ENCODE results near the gene HDLBP. TPM values are rescaled to one million over a fixed set of nuclear protein-coding genes. Genes with fewer than 3 reads are reported as not detected.

HDLBP gene
- total and polyA plus RNA-seq, 3 donors from 2014 or later = 600 to 790 (median 648) TPM

GRCh38 chr2:241252778-241253475 lies 62.5 kb downstream of the HDLBP start:
- no peak overlapping the region for H3K27ac ChIP-seq
- H3K4me3 ChIP-seq = no peak overlapping the region
- 90 to 93% methylated on average over 13 to 14 of the region's 14 CpGs for WGBS, 2 donors
- no peak for TF ChIP-seq POLR2A (IDR thresholded peaks at IDR 0.05)
- TF ChIP-seq, protein P1, sequence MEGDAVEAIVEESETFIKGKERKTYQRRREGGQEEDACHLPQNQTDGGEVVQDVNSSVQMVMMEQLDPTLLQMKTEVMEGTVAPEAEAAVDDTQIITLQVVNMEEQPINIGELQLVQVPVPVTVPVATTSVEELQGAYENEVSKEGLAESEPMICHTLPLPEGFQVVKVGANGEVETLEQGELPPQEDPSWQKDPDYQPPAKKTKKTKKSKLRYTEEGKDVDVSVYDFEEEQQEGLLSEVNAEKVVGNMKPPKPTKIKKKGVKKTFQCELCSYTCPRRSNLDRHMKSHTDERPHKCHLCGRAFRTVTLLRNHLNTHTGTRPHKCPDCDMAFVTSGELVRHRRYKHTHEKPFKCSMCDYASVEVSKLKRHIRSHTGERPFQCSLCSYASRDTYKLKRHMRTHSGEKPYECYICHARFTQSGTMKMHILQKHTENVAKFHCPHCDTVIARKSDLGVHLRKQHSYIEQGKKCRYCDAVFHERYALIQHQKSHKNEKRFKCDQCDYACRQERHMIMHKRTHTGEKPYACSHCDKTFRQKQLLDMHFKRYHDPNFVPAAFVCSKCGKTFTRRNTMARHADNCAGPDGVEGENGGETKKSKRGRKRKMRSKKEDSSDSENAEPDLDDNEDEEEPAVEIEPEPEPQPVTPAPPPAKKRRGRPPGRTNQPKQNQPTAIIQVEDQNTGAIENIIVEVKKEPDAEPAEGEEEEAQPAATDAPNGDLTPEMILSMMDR (IDR thresholded peaks at IDR 0.05) = no peak
- H3K9me3 ChIP-seq = no peaks in the 10 kb centered on the region
- no peaks in the 10 kb centered on the region for H3K27me3 ChIP-seq
- peaks cover 5% of the 10 kb centered on the region for H3K4me1 ChIP-seq
- intact Hi-C loops (cut with DNase I; ENCODE audit: low total_unique reads) = no loop called here
- H3K36me3 ChIP-seq (ENCODE audit: low read depth, missing control alignments) = peaks cover 6% of the 10 kb centered on the region
- DNase-seq = no peak

DNA sequence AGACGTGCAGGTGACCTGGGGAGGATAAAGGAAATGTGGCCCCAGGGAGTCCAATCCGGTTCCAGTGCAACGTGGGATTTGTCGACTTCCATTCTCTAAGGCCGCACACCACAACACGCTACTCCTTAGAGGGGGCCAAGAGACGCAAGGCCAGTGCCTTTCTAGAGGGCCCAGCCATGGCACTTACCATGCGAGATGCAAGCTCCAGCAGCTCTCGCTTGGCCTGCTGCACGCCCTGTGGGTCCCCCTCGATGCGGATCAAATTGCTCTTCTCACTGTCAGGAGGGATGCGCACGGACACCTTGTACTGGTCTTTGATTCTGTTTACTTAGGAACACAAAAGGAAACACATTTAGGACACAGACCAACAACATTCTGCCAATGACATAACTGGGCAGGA lies 65.8 kb downstream of the HDLBP start:
- Histone ChIP-seq H3K27me3 (no peaks in the 10 kb centered on the region), H3K4me3 (no peak overlapping the region), H3K9me3 (no peaks in the 10 kb centered on the region), H3K27ac (no peak overlapping the region), H3K36me3 (ENCODE audit: low read depth, missing control alignments) (peaks cover 6% of the 10 kb centered on the region), H3K4me1 (no peaks in the 10 kb centered on the region)
- intact Hi-C loops (cut with DNase I; ENCODE audit: low total_unique reads) = no loop called here
- TF ChIP-seq POLR2A (IDR thresholded peaks at IDR 0.05) = no peak
- TF ChIP-seq, protein P1 (IDR thresholded peaks at IDR 0.05) = no peak
- DNase-seq = no peak
- 90 to 96% methylated on average over 10 to 14 of the region's 14 CpGs for WGBS, 2 donors

DNA sequence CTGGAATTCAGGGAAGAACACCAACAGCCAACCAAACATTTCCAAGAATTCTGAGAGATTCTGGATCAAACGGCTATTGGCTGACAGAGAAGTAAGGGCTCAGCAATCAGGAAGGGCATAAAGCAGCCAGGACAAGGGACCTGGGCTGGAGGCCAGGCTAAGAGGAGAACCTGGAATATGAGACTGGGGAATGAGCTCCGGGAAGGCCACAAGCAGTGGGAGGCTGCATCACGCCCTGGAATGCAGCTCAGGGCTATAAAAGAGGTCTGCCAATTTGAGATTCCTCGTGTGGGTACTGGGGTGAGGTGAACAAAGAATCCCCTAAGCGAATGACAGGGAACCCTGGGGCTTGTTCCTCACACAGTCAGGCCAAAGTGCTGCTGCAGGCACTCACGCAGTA lies 66.6 kb downstream of the HDLBP start:
- Histone ChIP-seq H3K36me3 (ENCODE audit: low read depth, missing control alignments) (peaks cover 6% of the 10 kb centered on the region), H3K4me3 (no peak overlapping the region), H3K27ac (no peak overlapping the region), H3K9me3 (no peaks in the 10 kb centered on the region), H3K4me1 (no peaks in the 10 kb centered on the region), H3K27me3 (no peaks in the 10 kb centered on the region)
- 74 to 80% methylated on average over 6 of the region's 6 CpGs for WGBS, 2 donors
- intact Hi-C loops (cut with DNase I; ENCODE audit: low total_unique reads) = no loop called here
- TF ChIP-seq POLR2A (IDR thresholded peaks at IDR 0.05) = no peak
- TF ChIP-seq, protein P1 (IDR thresholded peaks at IDR 0.05) = no peak
- DNase-seq = no peak

DNA sequence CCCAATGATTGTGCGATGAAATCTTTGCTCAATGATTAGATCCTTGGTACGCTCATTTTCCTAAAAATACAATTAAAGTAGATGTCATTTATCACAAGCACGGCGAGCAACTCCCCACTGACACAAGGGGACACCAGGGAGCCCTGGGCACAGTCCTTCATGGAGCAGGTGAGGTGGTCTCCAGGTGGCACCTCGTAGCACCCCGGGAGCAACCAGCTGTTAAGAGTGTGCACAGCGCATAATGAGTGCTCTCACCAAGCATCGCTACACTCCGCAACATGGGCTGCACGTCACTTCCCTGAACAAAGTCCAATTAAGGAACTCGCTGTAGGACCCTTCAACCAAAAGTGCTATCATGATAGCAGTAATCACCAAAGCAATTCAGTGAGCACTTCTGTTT lies 67.2 kb downstream of the HDLBP start:
- H3K4me3 ChIP-seq = no peak overlapping the region
- no peak for DNase-seq
- H3K36me3 ChIP-seq (ENCODE audit: low read depth, missing control alignments) = peaks cover 6% of the 10 kb centered on the region
- TF ChIP-seq POLR2A (IDR thresholded peaks at IDR 0.05) = no peak
- TF ChIP-seq, protein P1 (IDR thresholded peaks at IDR 0.05) = no peak
- H3K27me3 ChIP-seq = no peaks in the 10 kb centered on the region
- intact Hi-C loops (cut with DNase I; ENCODE audit: low total_unique reads) = no loop called here
- peaks cover 3% of the 10 kb centered on the region for H3K4me1 ChIP-seq
- 92 to 96% methylated on average over 8 to 11 of the region's 11 CpGs for WGBS, 2 donors
- H3K9me3 ChIP-seq = no peaks in the 10 kb centered on the region
- H3K27ac ChIP-seq = no peak overlapping the region

DNA sequence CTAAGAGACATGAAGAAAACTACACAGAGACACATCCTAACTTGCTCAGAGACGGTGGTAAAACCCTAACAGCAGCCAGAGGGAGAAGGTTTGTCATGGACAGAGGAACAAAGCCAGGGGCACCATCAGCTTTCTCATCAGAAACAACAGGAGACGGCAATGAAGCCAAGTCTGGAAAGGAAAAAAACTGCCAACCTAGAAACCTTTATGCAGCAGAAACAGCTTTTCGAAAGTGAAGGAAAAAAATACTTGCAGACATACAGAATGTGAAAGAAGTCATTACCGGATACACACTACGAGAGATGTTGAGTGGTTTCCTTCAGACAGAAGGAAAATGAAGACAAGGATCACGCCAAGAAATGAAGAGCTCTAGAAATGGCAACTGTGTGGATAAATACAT lies 71.1 kb downstream of the HDLBP start:
- H3K27me3 ChIP-seq = no peaks in the 10 kb centered on the region
- WGBS, 2 donors = 92 to 94% methylated on average over 6 of the region's 6 CpGs
- peaks cover 2% of the 10 kb centered on the region for H3K36me3 ChIP-seq (ENCODE audit: low read depth, missing control alignments)
- no peaks in the 10 kb centered on the region for H3K9me3 ChIP-seq
- H3K4me1 ChIP-seq = peaks cover 10% of the 10 kb centered on the region
- intact Hi-C loops (cut with DNase I; ENCODE audit: low total_unique reads) = no loop called here
- H3K4me3 ChIP-seq = no peak overlapping the region
- TF ChIP-seq, protein P1 (IDR thresholded peaks at IDR 0.05) = no peak
- no peak for TF ChIP-seq POLR2A (IDR thresholded peaks at IDR 0.05)
- no peak for DNase-seq
- H3K27ac ChIP-seq = peak overlapping the region in 1 of 2 donors; percentile 72

Data from testis (tissue), 3 donors.